GM12865 (cell line): ENCODE measurements around the gene ANAPC7.
"Not testable (repeated sequence)": the region's sequence is repeated elsewhere in the genome, so short reads cannot be mapped to it uniquely, and the experiment has no call there.

Experiments
- DNase-seq: peaks from one replicate; pipeline ENCODE4 v3.0.0; 2010; ENCODE audit warnings: low read depth
- H3K4me3 ChIP-seq: 2 replicates; pipeline ENCODE4 v1.5.1; 2011; ENCODE audit warnings: mild to moderate bottlenecking, low read depth, low read length, control low read depth
- TF ChIP-seq, protein P1 (sequence below): IDR thresholded peaks from 2 replicates; pipeline ENCODE4 v1.5.1; 2011; ENCODE audit warnings: low read length, control low read depth, low read depth, inconsistent platforms; ENCODE audit not compliant: insufficient read depth; ENCODE audit errors: missing control alignments

The ANAPC7 gene

GRCh38 chr12:110365489-110366320 lies 37.8 kb downstream of the ANAPC7 start:
- TF ChIP-seq, protein P1, sequence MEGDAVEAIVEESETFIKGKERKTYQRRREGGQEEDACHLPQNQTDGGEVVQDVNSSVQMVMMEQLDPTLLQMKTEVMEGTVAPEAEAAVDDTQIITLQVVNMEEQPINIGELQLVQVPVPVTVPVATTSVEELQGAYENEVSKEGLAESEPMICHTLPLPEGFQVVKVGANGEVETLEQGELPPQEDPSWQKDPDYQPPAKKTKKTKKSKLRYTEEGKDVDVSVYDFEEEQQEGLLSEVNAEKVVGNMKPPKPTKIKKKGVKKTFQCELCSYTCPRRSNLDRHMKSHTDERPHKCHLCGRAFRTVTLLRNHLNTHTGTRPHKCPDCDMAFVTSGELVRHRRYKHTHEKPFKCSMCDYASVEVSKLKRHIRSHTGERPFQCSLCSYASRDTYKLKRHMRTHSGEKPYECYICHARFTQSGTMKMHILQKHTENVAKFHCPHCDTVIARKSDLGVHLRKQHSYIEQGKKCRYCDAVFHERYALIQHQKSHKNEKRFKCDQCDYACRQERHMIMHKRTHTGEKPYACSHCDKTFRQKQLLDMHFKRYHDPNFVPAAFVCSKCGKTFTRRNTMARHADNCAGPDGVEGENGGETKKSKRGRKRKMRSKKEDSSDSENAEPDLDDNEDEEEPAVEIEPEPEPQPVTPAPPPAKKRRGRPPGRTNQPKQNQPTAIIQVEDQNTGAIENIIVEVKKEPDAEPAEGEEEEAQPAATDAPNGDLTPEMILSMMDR = no peak
- no peak overlapping the region for H3K4me3 ChIP-seq
- DNase-seq = no peak

- H3K4me3 ChIP-seq = no peak overlapping the region
- DNase-seq = no peak
- TF ChIP-seq, protein P1 = no peak
Measured at GRCh38 chr12:110361216-110361615, 42.3 kb downstream of the ANAPC7 start.

- H3K4me3 ChIP-seq, DNase-seq: not testable (repeated sequence)
Measured at GRCh38 chr12:110358384-110359097, 45.0 kb downstream of the ANAPC7 start.

DNA sequence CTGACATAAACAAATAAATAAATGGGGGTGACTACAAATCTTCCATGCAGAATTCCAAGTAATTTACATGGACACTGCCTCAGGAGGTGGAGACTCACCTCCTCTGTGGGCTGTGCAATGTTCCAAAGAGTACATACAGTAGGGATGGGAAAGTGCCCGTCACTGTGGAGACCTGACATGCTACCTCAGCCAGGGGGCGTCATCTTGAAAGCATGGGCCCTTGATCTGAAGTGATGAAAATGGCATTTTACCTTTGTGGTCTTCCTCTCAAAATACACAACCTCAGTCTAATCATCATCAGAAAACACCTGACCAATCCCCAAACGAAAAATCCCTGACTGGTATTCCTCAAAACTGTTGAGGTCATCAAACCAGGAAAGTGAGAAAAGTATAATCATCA lies 48.4 kb downstream of the ANAPC7 start:
- TF ChIP-seq, protein P1 = peak; percentile 62
- H3K4me3 ChIP-seq = no peak overlapping the region
- peak; percentile 49 for DNase-seq

DNA sequence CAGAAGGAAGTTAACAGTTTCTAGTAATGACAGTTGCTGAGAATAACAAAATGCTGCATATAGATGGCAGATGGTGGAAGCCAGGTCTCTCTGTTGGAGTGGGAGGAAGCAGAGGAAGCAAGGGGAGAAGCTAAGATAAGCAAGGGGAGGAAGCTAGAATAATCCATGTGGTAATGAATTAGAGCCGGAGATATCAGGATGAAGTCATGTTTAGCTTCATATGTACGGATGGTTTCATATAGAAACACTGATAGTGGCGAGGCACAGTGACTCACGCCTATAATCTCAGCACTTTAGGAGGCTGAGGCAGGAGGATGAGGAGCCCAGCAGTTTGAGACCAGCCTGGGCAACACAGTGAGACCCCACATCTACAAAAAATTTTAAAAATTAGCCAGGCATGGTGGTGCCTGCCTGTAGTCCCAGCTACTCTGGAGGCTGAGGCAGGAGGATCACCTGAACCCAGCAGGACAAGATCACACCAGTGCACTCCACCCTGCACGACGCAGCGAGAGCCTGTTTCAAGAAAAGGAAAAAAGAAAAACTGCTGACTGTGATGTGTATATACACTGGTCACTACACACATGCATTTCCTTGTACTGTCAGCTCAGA lies 49.2 kb downstream of the ANAPC7 start:
- no peak for DNase-seq
- H3K4me3 ChIP-seq = no peak overlapping the region
- TF ChIP-seq, protein P1 = no peak

DNA sequence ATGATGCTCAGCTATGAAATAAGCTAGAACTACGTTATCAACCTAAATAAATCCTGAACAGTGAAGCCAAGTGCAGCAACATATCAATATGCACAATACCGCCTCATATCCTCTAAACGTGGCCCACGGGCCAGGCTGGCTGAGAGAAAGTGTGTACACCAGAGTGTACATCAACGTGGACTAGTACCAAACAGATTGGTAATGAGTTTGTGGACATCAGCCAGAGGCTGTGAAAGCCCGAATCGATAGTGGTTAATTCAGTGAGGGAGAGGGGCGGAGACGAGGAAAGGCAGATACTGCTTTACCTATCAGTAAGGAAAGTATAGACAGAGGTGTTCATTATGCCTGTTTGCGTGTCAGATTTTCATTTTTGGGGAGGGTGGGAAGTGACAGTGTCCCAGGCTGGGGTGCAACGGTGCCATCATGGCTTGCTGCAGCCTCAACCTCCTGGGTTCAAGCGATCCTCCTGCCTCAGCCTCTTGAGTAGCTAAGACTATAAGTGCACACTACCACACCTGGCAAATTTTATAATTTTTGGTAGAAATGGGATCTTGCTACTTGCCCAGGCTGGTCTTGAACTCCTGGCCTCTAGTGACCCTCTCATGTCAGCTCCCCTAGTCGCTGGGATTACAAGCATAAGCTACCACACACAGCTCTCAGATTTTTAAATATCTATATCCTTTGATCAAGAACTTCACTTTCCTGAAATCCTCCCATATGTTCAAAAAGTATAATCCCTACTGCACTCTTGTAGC lies 50.1 kb downstream of the ANAPC7 start:
- no peak for DNase-seq
- no peak overlapping the region for H3K4me3 ChIP-seq

More for the DNA sequence above, 50.1 kb downstream of the ANAPC7 start:
- TF ChIP-seq, protein P1 = no peak
